SH-SY5Y (cell line): ENCODE results near the gene ETS2.

ENCODE experiments used
- GATA2 ChIP-seq: IDR thresholded peaks from 2 replicates; pipeline ENCODE4 v1.6.1; 2011; ENCODE audit warnings: mild to moderate bottlenecking, low read depth, low read length
- GATA3 ChIP-seq: IDR thresholded peaks from 2 replicates; pipeline ENCODE4 v1.6.1; 2011; ENCODE audit warnings: low read depth, mild to moderate bottlenecking, low read length, moderate library complexity

DNA sequence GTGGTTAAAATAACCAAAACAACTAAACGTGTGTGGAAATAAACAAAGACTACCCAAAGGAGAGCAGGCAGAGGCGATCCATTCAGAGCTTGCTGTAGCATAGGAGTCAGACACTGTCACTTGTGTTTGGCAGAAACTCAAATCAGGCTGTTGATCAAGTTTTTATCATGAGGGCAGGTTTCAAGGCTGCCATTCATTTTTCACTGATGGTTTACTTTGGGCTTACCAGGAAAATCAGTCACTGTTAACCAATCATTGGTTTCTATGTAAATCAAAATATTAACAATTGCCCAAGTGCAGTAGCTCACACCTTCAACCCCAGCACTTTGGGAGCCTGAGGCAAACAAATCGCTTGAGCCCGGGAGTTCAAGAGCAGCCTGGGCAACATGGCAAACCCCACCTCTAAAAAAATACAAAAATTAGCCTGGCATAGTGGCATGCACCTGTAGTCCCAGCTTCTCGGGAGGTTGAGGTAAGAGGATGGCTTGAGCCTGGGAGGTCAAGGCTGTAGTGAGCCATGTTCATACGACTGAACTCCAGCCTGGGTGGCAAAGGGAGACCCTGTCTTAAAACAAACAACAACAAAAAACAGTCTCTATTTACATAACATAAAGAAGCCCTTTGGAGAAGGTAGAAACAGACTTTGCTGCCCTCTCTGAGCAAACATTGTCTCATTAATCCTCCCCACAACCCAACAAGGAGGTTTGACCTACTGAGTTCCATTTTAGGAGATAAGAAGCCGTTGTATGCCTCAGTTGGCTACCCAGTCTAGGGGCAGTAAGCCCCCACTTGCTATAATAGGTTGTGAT, 21.1 kb upstream of the ETS2 start:
- TF ChIP-seq GATA2 (no peak), GATA3 (no peak)
